ENCODE measurements around the gene YPEL5. TPM values are rescaled to one million over a fixed set of nuclear protein-coding genes. Genes with fewer than 3 reads are reported as not detected.
"Not testable (repeated sequence)": the region's sequence is repeated elsewhere in the genome, so short reads cannot be mapped to it uniquely, and the experiment has no call there.

The YPEL5 gene
- total and polyA plus RNA-seq, 10 donors: 68.2 to 139 (median 94.3) TPM

- no peak for DNase-seq
- TF ChIP-seq POLR2AphosphoS5 (IDR thresholded peaks at IDR 0.05): no peak
- TF ChIP-seq CTCF (IDR thresholded peaks at IDR 0.05 in 8 of 11, conservative IDR thresholded peaks at IDR 0.05 in 3 of 11): no peak
- no peak for TF ChIP-seq POLR2A (IDR thresholded peaks at IDR 0.05)
- Histone ChIP-seq H3K36me3 (no peaks in the 10 kb centered on the region), H3K9me3 (no peaks in the 10 kb centered on the region), H3K4me1 (no peaks in the 10 kb centered on the region), H3K27me3 (replicated peaks in 1 of 7) (peaks cover 0 to 13% (median 0%) of the 10 kb centered on the region in 7 donors), H3K27ac (no peak overlapping the region), H3K4me3 (no peak overlapping the region)
- WGBS, 5 donors: 71 to 82% (median 80%) methylated on average over 5 of the region's 5 CpGs
- intact Hi-C loops (cut with DNase I; ENCODE audit: low total_unique reads): no loop called here
Observed at GRCh38 chr2:30108851-30109250, 38.0 kb upstream of the YPEL5 start.

DNA sequence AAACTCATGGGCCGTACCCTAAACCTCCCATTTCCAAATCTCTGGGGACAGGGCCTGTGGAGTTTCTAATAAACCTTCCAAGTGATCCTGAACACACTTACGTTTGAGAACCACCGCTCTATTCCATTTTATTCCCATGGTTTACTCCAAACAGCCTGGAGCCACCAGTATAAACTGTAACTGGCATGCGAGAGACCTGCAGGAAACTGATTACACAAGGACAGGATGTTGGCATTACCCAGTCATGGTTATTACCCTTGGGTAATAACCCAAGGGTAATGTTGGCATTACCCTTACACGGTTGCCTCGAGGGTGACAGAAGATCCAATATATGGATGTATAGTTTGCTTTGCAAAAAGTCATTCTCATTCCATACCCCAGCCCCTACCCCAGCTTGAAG, 37.0 kb upstream of the YPEL5 start:
- intact Hi-C loops (cut with DNase I; ENCODE audit: low total_unique reads): no loop called here
- 38 to 54% (median 44%) methylated on average over 6 of the region's 6 CpGs for WGBS, 5 donors
- no peaks in the 10 kb centered on the region for H3K9me3 ChIP-seq
- no peak overlapping the region for H3K4me3 ChIP-seq
- no peak for DNase-seq
- TF ChIP-seq POLR2AphosphoS5 (IDR thresholded peaks at IDR 0.05) (no peak), CTCF (IDR thresholded peaks at IDR 0.05 in 8 of 11, conservative IDR thresholded peaks at IDR 0.05 in 3 of 11) (no peak), POLR2A (IDR thresholded peaks at IDR 0.05) (no peak)
- H3K27ac ChIP-seq: no peak overlapping the region
- peaks cover 0 to 10% (median 0%) of the 10 kb centered on the region in 7 donors for H3K27me3 ChIP-seq (replicated peaks in 1 of 7)
- no peaks in the 10 kb centered on the region for H3K4me1 ChIP-seq
- H3K36me3 ChIP-seq: no peaks in the 10 kb centered on the region

- H3K36me3 ChIP-seq: no peaks in the 10 kb centered on the region
- WGBS, 5 donors: 81 to 92% (median 87%) methylated on average over 6 of the region's 6 CpGs
- H3K9me3 ChIP-seq: no peaks in the 10 kb centered on the region
- no peak overlapping the region for H3K27ac ChIP-seq
- intact Hi-C loops (cut with DNase I; ENCODE audit: low total_unique reads): no loop called here
- TF ChIP-seq CTCF (IDR thresholded peaks at IDR 0.05 in 8 of 11, conservative IDR thresholded peaks at IDR 0.05 in 3 of 11): no peak
- no peak for TF ChIP-seq POLR2A (IDR thresholded peaks at IDR 0.05)
- no peak for TF ChIP-seq POLR2AphosphoS5 (IDR thresholded peaks at IDR 0.05)
- no peak overlapping the region for H3K4me3 ChIP-seq
- DNase-seq: no peak
- H3K4me1 ChIP-seq: peaks cover 0 to 6% (median 2%) of the 10 kb centered on the region in 6 donors
- H3K27me3 ChIP-seq (replicated peaks in 1 of 7): peaks cover 0 to 8% (median 0%) of the 10 kb centered on the region in 7 donors
Observed at GRCh38 chr2:30110773-30111172, 36.0 kb upstream of the YPEL5 start.

DNA sequence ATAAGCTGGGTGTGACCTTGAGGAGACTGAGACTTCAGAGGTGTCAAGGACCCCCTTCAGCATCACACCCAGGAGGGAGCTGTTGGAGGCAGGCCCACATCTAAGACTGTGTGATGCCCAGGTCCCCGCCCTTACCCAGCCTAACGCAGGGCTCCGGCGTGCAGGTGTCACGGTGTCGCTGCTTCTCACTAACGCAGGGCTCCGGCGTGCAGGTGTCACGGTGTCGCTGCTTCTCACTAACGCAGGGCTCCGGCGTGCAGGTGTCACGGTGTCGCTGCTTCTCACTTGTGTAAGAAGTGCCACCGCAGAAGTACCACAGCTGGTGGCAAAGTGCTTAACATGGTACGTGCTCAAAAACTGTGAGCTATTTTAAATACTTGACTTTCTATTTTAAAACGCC, 35.6 kb upstream of the YPEL5 start:
- H3K27me3 ChIP-seq (replicated peaks in 1 of 7); DNase-seq; H3K4me3 ChIP-seq; H3K36me3 ChIP-seq; H3K9me3 ChIP-seq; intact Hi-C loops (cut with DNase I; ENCODE audit: low total_unique reads); H3K4me1 ChIP-seq; H3K27ac ChIP-seq: not testable (repeated sequence)
- WGBS, 5 donors: 73 to 91% (median 82%) methylated on average over 17 to 19 of the region's 19 CpGs

DNA sequence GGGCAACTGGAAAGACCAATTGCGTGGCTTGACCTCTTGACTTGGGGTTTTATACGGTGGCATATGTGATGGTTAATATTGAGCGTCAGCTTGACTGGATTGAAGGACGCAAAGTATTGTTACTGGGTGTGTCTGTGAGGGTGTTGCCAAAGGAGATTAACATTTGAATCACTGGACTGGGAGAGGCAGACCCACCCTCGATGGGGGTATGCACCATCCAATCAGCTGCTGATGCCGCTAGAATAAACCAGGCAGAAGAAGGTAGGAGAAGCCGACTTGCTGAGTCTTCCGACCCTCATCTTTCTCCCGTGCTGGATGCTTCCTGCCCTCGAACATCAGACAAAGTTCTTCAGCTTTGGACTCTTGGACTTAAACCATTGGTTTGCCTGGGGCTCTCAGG, 34.2 kb upstream of the YPEL5 start:
- Histone ChIP-seq H3K9me3 (no peaks in the 10 kb centered on the region), H3K4me3 (no peak overlapping the region), H3K4me1 (peaks cover 0 to 7% (median 3%) of the 10 kb centered on the region in 6 donors), H3K27me3 (replicated peaks in 1 of 7) (no peaks in the 10 kb centered on the region), H3K36me3 (no peaks in the 10 kb centered on the region), H3K27ac (no peak overlapping the region)
- intact Hi-C loops (cut with DNase I; ENCODE audit: low total_unique reads): no loop called here
- TF ChIP-seq POLR2A (IDR thresholded peaks at IDR 0.05) (no peak), POLR2AphosphoS5 (IDR thresholded peaks at IDR 0.05) (no peak), CTCF (IDR thresholded peaks at IDR 0.05 in 8 of 11, conservative IDR thresholded peaks at IDR 0.05 in 3 of 11) (no peak)
- DNase-seq: no peak
- WGBS, 5 donors: 78 to 89% (median 87%) methylated on average over 10 of the region's 10 CpGs

Measured in spleen (tissue), 11 donors.